Liver (tissue), 3 donors: ENCODE measurements around the gene EDC4.

Experiments
- CTCF ChIP-seq: fragments of 150-350 bp; IDR thresholded peaks from 2 replicates; pipeline ENCODE4 v1.5.1; 2017; ENCODE audit warnings: improper control_type of control experiment, low read depth, low read length; ENCODE audit not compliant: missing input control
- EGR1 ChIP-seq, 2 donors: IDR thresholded peaks; 2 replicates each; pipeline ENCODE4 v1.6.1; 2016 to 2018; ENCODE audit warnings: antibody characterized with exemption in 2 of 2, low read depth in 2 of 2
- FOXA1 ChIP-seq: IDR thresholded peaks from 2 replicates; pipeline ENCODE4 v1.6.1; 2016; ENCODE audit warnings: antibody characterized with exemption
- GABPA ChIP-seq, 2 donors: IDR thresholded peaks in 1 of 2; conservative IDR thresholded peaks in 1 of 2; 2 replicates each; pipeline ENCODE4 v1.6.1; 2016; ENCODE audit warnings: antibody characterized with exemption in 2 of 2, mild to moderate bottlenecking in 1 of 2, moderate library complexity in 1 of 2
- HNF4A ChIP-seq, 2 donors: conservative IDR thresholded peaks; 2 replicates each; pipeline ENCODE4 v1.6.1; 2016; ENCODE audit warnings: antibody characterized with exemption in 2 of 2, mild to moderate bottlenecking in 2 of 2
- HNF4G ChIP-seq: IDR thresholded peaks from 2 replicates; pipeline ENCODE4 v1.6.1; 2016; ENCODE audit warnings: antibody characterized with exemption
- JUND ChIP-seq, 2 donors: IDR thresholded peaks; 2 replicates each; pipeline ENCODE4 v1.6.1; 2016; ENCODE audit warnings: antibody characterized with exemption in 2 of 2
- MAX ChIP-seq: IDR thresholded peaks from 2 replicates; pipeline ENCODE4 v1.6.1; 2016; ENCODE audit warnings: antibody characterized with exemption
- NR2F2 ChIP-seq: IDR thresholded peaks from 2 replicates; pipeline ENCODE4 v1.6.1; 2016; ENCODE audit warnings: antibody characterized with exemption
- RAD21 ChIP-seq, 2 donors: IDR thresholded peaks; 2 replicates each; pipeline ENCODE4 v1.6.1; 2016; ENCODE audit warnings: antibody characterized with exemption in 2 of 2, mild to moderate bottlenecking in 2 of 2
- REST ChIP-seq: IDR thresholded peaks from 2 replicates; pipeline ENCODE4 v1.6.1; 2016; ENCODE audit warnings: antibody characterized with exemption, mild to moderate bottlenecking
- RXRA ChIP-seq, 2 donors: IDR thresholded peaks; 2 replicates each; pipeline ENCODE4 v1.6.1; 2017 to 2018; ENCODE audit warnings: antibody characterized with exemption in 2 of 2, mild to moderate bottlenecking in 1 of 2
- TAF1 ChIP-seq: conservative IDR thresholded peaks from 2 replicates; pipeline ENCODE4 v1.6.1; 2016; ENCODE audit warnings: antibody characterized with exemption, mild to moderate bottlenecking
- donor health status: healthy.
- donor health status: healthy.

- no peak for TF ChIP-seq CTCF
- no peak for TF ChIP-seq MAX
- TF ChIP-seq RAD21 (IDR thresholded peaks at IDR 0.05) = peak; percentile 9 to 45
- no peak for TF ChIP-seq JUND (IDR thresholded peaks at IDR 0.05)
- TF ChIP-seq RXRA (IDR thresholded peaks at IDR 0.05) = no peak
- TF ChIP-seq REST = no peak
- TF ChIP-seq EGR1 (IDR thresholded peaks at IDR 0.05; ENCODE audit: low read depth in 2 of 2) = peak in 1 of 2 donors; percentile 27
- TF ChIP-seq FOXA1 = no peak
- TF ChIP-seq TAF1 = no peak
- peak in 1 of 2 donors; percentile 36 for TF ChIP-seq GABPA (IDR thresholded peaks at IDR 0.05 in 1 of 2, conservative IDR thresholded peaks at IDR 0.05 in 1 of 2)
- peak in 1 of 2 donors; percentile 36 for TF ChIP-seq HNF4A (conservative IDR thresholded peaks at IDR 0.05)
- no peak for TF ChIP-seq NR2F2
- TF ChIP-seq HNF4G = no peak
Observed at GRCh38 chr16:67892899-67893742, 20.3 kb downstream of the EDC4 start, which contains the start of gene PSKH1.
